ENCODE results near the gene RPUSD3.
"Not testable (repeated sequence)": the region's sequence is repeated elsewhere in the genome, so short reads cannot be mapped to it uniquely, and the experiment has no call there.

The RPUSD3 gene, protein sequence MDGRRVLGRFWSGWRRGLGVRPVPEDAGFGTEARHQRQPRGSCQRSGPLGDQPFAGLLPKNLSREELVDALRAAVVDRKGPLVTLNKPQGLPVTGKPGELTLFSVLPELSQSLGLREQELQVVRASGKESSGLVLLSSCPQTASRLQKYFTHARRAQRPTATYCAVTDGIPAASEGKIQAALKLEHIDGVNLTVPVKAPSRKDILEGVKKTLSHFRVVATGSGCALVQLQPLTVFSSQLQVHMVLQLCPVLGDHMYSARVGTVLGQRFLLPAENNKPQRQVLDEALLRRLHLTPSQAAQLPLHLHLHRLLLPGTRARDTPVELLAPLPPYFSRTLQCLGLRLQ

DNA sequence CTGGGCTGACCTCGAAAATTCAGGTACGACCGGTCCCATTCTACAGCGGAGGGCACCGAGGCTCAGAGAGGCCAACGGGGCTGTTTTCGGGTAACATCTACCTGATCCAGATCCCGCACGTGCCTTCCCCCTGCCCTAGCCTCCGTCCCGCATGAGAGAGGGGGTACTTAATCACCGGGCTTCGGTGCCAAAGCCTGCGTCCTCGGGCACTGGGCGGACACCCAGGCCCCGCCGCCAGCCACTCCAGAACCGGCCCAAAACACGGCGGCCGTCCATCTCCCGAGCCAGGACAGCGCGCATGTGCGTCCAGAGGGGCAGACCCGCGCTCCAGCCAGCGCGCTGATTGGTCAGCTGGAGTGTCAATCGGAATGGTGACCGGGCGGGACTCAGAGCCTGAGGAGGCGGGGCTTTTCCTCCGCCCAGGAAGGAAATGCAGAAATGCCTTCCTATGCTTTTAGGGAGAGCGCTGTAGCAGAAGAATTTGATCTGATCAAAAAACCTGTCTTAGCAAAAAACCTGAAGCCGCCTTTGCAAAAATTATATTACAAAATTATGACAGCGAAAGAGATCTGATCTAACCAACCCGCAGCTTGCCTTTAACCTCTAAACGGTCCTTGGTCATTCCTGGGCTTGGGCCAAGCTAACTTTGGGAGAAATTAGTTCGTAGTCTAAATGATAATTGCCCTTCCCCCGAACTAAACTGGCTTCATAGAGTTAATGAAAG lies at the start of gene RPUSD3:
TSS of gene RPUSD3 (minus strand) at position 294 of the 724 bp plus-strand sequence. CDS start at position 276, 18 bp downstream.
- in situ Hi-C loops (cut with MboI; ENCODE audit: low sequenced_read_pairs): no loop called here

DNA sequence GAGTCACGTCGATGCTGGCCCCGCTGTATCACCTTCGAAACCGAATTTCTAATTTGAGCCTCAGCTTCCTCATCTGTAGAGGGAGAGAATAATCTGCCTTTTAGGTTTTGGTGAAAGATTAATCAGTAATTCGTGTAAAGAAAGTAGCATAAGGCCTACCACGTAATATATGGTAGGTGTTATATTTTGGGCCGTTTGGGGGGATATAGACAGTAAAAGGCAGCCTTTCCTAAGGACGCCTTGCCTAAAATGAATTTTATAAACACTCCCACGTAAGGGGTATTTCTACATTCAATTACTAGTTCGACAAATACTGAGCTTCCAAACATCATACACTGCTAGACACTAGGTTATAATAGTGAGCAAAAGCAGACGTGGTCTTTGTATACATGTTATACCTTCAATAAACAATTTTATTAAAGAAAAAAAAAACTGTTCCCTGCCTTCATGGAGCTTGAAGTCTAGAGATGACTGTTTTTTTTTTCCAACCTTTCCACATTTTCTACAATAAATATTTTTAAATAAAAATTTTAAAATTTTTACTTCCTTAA lies 47.3 kb upstream of the RPUSD3 start:
- in situ Hi-C loops (cut with MboI; ENCODE audit: low sequenced_read_pairs): no loop called here

DNA sequence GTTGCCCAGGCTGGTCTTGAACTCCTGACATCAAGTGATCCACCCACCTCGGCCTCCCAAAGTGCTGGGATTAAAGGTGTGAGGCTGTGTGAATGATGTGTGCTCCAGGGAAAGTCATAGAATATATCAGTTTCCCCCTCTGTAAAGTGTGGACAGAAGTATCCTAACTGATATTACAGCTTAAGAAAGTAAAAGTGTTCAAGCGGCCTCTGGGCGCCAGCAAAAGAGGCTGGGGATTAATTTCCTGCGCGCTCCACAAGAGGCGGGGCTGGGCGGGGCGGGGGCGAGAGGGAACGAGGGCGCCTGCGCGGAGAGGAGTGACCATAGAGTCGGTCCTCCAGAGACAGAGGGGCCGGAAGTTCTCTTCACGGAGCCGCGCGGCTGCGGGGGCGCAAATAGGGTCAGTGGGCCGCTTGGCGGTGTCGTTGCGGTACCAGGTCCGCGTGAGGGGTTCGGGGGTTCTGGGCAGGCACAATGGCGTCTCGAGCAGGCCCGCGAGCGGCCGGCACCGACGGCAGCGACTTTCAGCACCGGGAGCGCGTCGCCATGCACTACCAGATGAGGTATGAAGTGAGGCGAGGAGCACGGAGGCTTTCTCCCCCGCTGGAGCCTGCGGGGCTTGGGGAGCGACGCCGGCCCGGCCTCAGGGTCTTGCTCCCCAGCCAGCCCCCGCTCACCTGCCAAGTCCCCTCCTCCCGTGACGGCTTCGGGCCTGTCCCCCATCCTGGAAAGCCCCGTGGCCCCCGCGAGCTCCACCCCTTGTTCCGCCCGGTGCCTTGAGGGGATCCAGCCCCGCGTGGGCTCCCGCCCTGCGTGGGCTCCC lies 46.7 kb upstream of the RPUSD3 start, which contains the start of gene JAGN1:
TSS of gene JAGN1 (plus strand) at position 362 of the 823 bp plus-strand sequence. CDS start at position 475, 113 bp downstream.
- in situ Hi-C loops (cut with MboI; ENCODE audit: low sequenced_read_pairs): no loop called here

DNA sequence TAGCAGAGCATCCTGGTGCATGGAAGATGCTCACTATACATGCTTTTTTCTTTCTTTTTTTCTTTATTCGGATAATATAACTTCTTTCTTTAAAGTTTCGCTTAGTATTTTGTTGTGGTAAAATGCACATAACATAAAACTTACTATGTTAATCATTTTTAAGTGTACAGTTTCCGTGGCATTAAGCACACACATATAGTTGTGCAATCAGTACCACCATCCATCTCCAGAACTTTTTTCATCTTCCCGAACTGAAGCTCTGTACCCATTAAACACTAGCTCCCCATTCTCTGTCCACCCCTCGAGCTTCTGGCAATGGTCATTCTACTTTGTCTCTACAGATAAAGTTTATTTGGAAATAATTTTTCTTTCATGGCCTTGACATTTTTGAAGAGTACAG lies 45.6 kb upstream of the RPUSD3 start:
- in situ Hi-C loops (cut with MboI; ENCODE audit: low sequenced_read_pairs): no loop called here

DNA sequence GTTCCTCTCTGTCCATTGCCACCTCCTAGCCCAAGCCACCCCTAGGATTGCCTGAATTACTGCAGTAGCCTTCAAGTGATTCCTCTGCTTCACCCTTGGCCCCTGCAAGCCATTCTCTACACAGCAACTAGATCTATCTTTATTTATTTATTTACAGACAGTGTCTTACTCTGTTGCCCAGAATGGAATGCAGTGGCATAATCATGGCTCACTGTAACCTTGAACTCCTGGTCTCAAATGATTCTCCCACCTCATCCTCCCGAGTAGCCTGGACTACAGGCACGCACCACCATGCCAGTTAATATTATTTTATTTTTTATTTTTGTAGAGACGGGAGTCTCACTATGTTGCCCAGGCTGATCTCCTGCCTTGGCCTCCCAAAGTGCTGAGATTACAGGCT lies 44.7 kb upstream of the RPUSD3 start:
- in situ Hi-C loops (cut with MboI; ENCODE audit: low sequenced_read_pairs): no loop called here

DNA sequence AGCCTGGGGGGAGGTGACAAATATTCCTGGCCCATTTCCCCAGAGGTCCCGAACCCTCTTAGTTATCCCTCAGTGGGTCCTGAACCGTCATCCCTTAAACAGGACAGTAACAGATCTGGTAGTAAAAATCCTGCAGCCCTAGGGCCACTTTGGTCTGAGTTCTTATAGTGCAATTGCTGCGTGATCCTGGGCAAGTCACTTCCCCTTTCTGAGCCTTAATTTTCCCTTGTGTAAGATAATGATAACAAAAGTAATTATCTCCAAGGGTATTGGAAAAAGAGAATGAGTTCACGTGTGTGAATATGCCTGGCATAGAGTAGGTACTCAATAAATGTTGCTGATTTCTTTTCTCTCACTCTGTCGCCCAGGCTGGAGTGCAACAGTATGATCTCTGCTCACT lies 43.7 kb upstream of the RPUSD3 start:
- in situ Hi-C loops (cut with MboI; ENCODE audit: low sequenced_read_pairs): no loop called here

DNA sequence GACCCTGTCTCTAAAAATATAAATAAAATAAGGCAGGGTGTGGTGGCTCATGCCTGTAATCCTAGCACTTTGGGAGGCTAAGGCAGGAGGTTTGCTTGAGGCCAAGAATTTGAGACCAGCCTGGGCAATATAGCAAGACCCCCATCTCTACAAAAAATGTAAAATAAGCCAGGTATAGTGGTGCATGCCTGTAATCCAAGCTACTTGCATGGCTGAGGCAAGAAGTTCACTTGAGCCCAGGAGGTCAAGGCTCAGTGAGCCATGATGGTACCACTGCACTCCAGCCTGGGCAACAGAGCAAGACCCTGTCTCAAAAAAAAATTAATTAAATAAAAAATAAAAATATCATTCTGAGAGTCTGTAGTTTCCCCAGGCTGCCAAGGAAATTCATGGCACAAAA lies 42.5 kb upstream of the RPUSD3 start:
- in situ Hi-C loops (cut with MboI; ENCODE audit: low sequenced_read_pairs): no loop called here

DNA sequence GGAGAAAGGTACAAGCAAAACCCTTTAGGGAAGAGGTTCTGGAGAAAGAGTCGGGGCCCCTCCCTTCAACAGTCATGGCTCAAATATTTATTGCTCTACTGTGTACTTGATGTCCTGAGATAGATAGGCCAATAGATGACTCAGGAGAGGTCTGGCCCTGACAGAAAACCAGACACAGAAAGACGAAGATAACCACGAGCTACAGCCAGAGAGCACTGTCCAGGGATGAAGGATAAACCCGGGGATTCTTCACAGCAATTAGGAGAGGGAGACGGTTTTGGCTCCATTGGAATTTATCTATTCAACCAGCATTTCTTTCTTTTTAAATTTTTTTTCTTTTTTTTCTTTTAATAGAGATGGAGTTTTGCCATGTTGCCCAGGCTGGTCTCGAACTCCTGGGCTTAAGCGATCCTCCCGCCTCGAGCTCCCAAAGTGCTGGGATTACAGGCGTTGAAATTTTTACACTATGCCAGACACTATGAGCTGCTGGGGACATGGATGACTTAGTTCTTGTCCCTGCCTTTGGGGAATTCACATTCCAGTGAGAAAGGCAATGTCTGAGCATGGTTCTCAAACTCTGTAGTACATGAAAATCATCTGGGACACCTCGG lies 40.9 kb upstream of the RPUSD3 start:
- in situ Hi-C loops (cut with MboI; ENCODE audit: low sequenced_read_pairs): no loop called here

DNA sequence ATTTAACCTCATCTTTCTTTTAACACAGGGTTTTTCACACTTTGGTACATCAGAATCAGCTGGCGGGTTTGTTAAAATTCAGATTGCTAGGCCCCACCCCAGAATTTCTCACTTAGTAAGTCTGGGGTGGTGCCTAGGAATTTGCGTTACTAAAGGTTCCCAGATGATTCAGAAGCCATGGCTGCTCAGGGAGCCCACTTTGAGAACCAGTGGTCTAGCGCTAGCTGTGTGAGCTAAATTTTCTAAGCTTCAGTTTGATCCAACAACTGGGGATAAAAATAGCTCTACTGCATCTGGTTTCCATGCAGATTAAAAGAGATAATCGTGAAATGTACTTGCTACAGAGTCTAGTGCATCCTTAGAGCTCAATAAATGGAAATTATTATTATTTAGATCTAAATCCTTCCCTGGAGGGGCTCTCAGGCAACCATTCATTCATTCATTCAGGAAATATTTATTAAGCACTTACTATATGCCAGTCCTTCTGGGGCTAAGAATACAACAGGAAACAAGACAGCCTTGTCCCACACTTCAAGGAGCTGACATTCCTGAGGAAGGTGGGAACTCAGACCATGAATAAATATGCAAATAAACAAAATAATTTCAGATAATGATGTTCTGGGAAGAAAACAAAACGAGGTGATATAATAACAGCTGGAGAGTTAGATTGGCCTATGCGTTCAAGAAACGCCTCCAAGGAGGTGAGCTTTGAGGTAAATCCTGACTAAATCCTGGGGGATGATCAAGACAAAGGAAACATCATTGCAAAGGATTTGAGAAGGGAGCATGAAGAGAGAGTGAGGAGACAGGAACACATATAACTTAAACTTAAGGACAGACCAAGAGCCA lies 40.1 kb upstream of the RPUSD3 start:
- in situ Hi-C loops (cut with MboI; ENCODE audit: low sequenced_read_pairs): no loop called here

DNA sequence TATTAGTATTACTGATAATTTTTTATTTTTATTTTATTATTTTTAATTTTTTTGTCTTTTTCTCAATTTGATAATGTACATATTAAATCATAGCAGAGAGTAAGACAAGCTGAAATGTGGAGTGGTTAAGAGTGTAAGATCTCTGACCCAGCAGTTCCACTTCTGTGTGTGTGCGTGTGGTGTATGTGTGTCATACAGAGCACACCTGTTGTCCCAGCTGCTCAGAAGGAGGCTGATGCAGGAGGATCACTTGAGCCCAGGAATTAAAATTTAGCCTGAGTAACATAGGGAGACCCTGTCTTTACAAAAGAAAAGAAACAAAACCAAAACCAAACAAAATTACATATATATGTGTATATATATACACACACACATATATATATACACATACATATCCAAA lies 37.6 kb upstream of the RPUSD3 start:
- in situ Hi-C loops (cut with MboI; ENCODE audit: low sequenced_read_pairs): no loop called here

DNA sequence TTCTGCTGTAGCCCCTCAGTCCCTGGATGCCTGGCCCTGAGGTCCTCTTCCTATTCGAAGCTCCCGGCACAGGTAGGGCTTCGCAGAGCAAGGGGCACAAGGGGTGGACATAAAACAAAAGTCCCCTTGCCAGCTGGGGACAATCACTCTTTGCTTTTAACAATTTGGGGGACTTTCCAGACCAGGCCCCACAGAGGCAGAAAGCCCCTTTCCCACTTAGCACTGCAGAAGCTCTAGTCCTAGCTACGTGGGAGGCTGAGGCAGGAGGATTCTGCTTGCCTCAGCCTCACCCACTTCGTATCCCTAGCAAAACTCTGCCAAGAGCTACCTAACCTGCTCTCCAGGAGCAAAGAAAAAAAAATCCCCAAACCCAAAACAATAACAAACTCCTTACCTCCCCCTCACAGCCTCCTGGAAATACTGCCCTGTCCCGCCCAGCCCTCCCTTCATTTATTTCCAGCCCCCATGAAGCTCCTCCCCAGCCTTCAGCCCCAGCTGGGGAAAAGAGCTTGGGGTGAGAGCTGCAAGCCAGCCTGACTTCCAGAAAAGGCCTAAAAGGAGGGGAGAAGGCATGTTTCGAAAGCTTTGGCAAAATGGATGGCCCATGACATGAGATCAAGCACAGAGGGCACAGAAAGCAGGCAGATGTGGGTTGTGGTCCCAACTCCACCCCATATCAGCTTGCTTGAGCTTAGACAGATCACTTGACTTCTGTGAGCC lies 36.2 kb upstream of the RPUSD3 start, which contains the start of gene CIDEC:
TSS of gene CIDEC (minus strand) at position 424 of the 720 bp plus-strand sequence. CDS start 1,767 bp downstream, outside the sequence.
- in situ Hi-C loops (cut with MboI; ENCODE audit: low sequenced_read_pairs): no loop called here

DNA sequence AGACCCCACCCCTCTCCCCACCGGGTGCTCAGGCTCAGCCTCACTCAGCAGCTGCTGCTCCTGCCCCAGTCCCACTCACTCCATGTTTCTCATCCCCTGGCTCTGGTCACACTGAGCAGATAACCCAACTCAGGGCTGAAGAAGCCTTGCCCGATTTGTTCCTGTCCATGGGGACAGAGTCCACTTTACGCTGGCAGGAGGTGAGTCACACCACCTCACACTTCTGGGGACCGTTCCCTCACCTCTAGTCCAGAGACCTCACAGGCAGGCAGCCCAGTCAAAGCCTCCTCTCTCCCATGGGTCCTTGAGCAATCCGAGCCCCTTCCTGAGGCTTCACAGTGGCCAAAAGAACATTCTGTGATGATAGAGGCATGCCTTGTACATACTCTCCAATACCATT lies 34.9 kb upstream of the RPUSD3 start:
- in situ Hi-C loops (cut with MboI; ENCODE audit: low sequenced_read_pairs): no loop called here

DNA sequence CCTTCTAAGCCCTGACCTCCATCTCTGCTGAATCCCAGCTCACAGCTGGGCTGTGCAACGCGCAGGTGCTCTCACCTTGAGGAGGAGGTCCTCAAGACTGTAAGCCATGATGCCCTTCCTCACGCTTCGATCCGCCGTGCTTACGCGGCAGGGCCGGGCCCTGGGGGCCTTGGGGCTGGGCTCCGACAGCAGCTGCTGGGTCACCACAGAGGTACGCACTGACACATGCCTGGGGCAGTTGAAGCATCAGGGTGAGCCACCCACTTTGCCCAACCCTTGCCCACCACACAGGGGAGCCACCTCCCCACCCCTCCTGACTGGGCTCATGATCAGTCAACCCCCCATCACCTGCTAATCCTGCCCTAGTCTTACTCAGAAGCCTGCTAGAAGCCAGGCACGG lies 33.2 kb upstream of the RPUSD3 start:
- in situ Hi-C loops (cut with MboI; ENCODE audit: low sequenced_read_pairs): no loop called here

DNA sequence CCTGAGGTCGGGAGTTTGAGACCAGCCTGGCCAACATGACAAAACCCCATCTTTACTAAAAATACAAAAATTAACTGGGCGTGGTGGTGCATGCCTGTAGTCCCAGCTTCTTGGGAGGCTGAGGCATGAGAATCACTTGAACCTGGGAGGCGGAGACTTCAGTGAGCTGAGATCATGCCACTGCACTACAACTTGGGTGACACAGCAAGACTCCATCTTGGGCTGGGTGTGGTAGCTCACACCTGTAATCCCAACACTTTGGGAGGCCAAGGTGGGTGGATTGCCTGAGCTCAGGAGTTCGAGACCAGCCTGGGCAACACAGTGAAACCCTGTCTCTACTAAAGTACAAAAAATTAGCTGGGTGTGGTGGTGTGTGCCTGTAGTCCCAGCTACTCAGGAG lies 32.4 kb upstream of the RPUSD3 start:
- in situ Hi-C loops (cut with MboI; ENCODE audit: low sequenced_read_pairs): not testable (repeated sequence)

DNA sequence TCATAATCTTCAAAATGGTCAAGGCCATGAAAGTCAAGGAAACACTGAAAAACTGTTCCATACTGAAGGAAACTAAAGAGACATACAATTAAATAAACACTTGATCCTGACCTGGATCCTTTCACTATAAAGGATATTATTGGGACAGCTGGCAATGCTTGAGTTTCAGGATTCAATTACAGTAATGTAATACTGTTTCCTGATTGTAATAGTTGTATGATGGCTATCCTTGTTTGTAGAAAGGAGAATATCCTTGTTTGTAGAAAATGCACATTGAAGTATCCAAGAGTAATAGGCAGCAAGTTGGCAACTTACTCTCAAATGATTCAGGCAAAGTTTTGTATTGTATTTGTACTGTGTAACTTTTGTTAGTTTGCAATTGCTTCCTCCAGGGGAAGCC lies 31.6 kb upstream of the RPUSD3 start:
- in situ Hi-C loops (cut with MboI; ENCODE audit: low sequenced_read_pairs): no loop called here

DNA sequence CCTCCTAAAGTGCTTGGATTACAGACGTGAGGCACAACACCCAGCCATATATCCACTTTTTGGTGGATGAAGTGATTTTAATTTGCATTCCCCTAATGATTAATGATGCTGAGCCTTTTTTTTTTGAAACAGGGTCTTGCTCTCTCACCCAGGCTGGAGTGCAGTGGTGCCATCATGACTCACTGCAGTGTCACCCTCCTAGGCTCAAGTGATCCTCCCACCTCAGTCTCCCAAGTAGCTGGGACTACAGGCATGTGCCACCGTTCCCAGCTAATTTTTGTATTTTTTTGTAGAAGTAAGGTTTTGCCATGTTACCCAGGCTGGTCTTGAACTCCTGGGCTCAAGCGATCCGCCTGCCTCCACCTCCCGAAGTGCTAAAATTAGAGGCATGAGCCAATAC lies 28.3 kb upstream of the RPUSD3 start:
- in situ Hi-C loops (cut with MboI; ENCODE audit: low sequenced_read_pairs): not testable (repeated sequence)

DNA sequence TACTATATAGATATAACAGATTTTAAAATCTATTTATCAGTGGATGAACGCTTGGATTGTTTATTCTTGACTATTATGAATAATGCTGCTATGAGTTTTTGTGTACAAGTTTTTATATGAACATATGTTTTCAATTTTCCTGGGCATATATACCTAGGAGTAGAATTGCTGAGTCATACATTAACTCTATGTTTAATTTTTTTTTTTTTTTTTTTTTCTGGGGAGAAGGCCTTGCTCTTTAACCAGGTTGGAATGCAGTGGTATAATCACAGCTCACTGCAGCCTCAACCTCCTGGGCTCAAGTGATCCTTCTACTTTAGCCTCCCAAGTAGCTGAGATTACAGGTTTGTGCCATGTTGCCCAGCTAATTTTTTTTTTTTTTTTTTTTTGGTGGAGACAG lies 27.2 kb upstream of the RPUSD3 start:
- in situ Hi-C loops (cut with MboI; ENCODE audit: low sequenced_read_pairs): no loop called here

DNA sequence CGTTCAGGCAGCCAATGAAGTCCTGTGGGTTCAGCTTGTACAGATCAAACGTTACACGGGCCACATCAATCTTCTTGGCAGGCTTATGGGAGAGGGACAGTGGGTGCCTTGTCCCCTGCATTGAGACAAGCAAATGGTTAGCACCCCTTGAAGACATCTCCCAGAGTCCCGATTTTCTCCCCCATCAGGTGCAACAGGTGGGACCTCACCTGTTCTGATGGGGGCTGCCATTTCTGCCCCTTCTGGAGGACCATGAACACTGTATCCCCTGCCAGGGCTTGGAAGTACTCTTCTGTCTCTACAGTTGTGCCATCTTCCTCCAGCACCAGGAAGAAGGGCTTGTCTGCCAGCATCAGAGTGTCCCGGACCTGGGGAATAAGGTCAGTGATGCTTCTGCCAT lies 26.1 kb upstream of the RPUSD3 start:
- in situ Hi-C loops (cut with MboI; ENCODE audit: low sequenced_read_pairs): no loop called here

DNA sequence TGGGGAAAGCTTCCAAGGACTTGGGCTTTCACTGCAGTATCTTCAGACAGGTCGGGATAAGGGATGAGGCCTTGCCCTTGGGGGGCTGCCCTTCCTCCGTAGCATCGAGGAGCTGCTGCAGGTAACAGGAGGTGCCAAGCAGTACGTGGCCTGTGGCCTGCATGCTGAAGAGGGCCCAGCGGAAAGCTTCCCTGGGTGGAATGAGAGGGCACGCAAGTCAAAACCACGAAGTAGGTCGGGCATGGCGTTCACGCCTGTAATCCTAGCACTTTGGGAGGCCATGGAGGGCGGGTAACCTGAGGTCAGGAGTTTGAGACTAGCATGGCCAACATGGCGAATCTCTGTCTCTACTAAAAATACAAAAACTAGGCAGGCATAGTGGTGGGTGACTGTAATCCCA lies 23.3 kb upstream of the RPUSD3 start:
- in situ Hi-C loops (cut with MboI; ENCODE audit: low sequenced_read_pairs): no loop called here
